Heart right ventricle (tissue), 16 donors: ENCODE data around the gene LETMD1. TPM values are rescaled to one million over a fixed set of nuclear protein-coding genes. Genes with fewer than 3 reads are reported as not detected.

Experiments used
- ATAC-seq, 8 donors: fragments of 200-7000 bp; cut with Tn5 transposase; one replicate each; pipeline ENCODE4 v1.9.1; 2020; ENCODE audit warnings: mild to moderate bottlenecking in 8 of 8, moderate library complexity in 8 of 8, moderate number of reproducible peaks in 1 of 8
- DNase-seq, 2 donors: peaks; one replicate each; pipeline ENCODE4 v3.0.0-alpha.2; 2020
- H3K27ac ChIP-seq, 10 donors: fragments of 200-600 bp; sonication (generic) in 2 of 10; one replicate each; pipeline versions ENCODE4 v1.5.0 to v1.8.0; 2020 to 2022; ENCODE audit warnings: mild to moderate bottlenecking in 3 of 10
- H3K27me3 ChIP-seq, 7 donors: fragments of 200-600 bp; one replicate each; pipeline ENCODE4 v1.8.0; 2021 to 2022; ENCODE audit warnings: mild to moderate bottlenecking in 2 of 7
- H3K36me3 ChIP-seq, 9 donors: fragments of 200-600 bp; sonication (generic) in 1 of 9; one replicate each; pipeline versions ENCODE4 v1.5.0 to v1.8.0; 2020 to 2022; ENCODE audit warnings: mild to moderate bottlenecking in 2 of 9
- H3K4me1 ChIP-seq, 9 donors: fragments of 200-600 bp; sonication (generic) in 1 of 9; one replicate each; pipeline versions ENCODE4 v1.5.0 to v1.8.0; 2020 to 2022; ENCODE audit warnings: mild to moderate bottlenecking in 4 of 9
- H3K4me3 ChIP-seq, 10 donors: fragments of 200-600 bp; sonication (generic) in 2 of 10; one replicate each; pipeline versions ENCODE4 v1.5.0 to v1.8.0; 2020 to 2022; ENCODE audit warnings: mild to moderate bottlenecking in 7 of 10, moderate library complexity in 2 of 10
- H3K9me3 ChIP-seq, 11 donors: fragments of 200-600 bp in 10 of 11; sonication (generic) in 2 of 11; one replicate each; pipeline versions ENCODE4 v1.5.0 to v1.8.0; 2013 to 2022; ENCODE audit warnings: mild to moderate bottlenecking in 2 of 11, control low read depth in 1 of 11, moderate library complexity in 1 of 11
- CTCF ChIP-seq, 9 donors: fragments of 200-600 bp; sonication (generic) in 2 of 9; IDR thresholded peaks; one replicate each; pipeline versions ENCODE4 v1.5.0 to v1.8.0; 2021 to 2022; ENCODE audit warnings: antibody characterized with exemption in 9 of 9, mild to moderate bottlenecking in 5 of 9, moderate library complexity in 1 of 9
- WGBS, 2 donors: extraction: QIAGEN DNeasy Blood & Tissue Kit; methylation state at CpG; one replicate each; pipeline ENCODE4 v1.1.7; 2013; ENCODE audit warnings: inconsistent platforms in 1 of 2; 5-methylcytosine and 5-hydroxymethylcytosine counted together
- intact Hi-C, 10 donors: fragments of 100-400 bp; cut with DNase I; formaldehyde crosslinking; loops; one replicate each; pipeline versions ENCODE4 v1.11.1 to v1.14.2; 2022
- polyA plus RNA-seq, 2 donors: library from polyadenylated mRNA; stranded (reverse); fragments of 200-250 nt; gene quantifications; one replicate each; pipeline ENCODE4 v1.2.3, GENCODE V29; 2013
- total RNA-seq, 10 donors: library from RNA; stranded (reverse); fragmentation: NEBNext Ultra II Directional in 3 of 10; extraction: Animal tissue kit (Norgen Biotek cat#: 25700) in 3 of 10; gene quantifications; one replicate each; pipeline versions ENCODE4 v1.2.1 to v1.2.4, GENCODE V29; 2021 to 2023
- donor health status: Arrhythmogenic right ventricular cardiomyopathy.
- donor health status: ischemic (EF 13 %, LVEDD 7.1; RV severe dilation, severe dysfunction).
- donor health status: healthy with polysubstance abuse.
- donor health status: DM: no; HTN: yes; CAD: no.
- donor health status: DM: no; HTN: no; CAD: no.
- donor health status: ischemic (EF 25% LVEDD 6.9; RV normal size, moderate dysfunction).
- donor health status: ischemic (EF 25% LVEDD 5.7; RV mildly dilated, moderate dysfunction).
- donor health status: healthy.
- donor health status: DM: yes; HTN: yes; CAD: no.
- donor health status: Ischemic cardiomyopathy.
- donor health status: ischemic (EF 35%, LVEDD 5.7; RV mildly dilated, moderate dysfunction).
- donor health status: nonischemic (EF 11% LVEDD 7.7; RV severe dilation, severe dysfunction).
- donor health status: DM: yes; HTN: yes; CAD: no.
- donor health status: PGD.
- donor health status: ischemic (EF 29% LVEDD 5.4; RV normal size, mild dysfunction).
- donor health status: nonischemic (EF 23%, LVEDD 6.1; RV moderate dilation, normal function).

Gene LETMD1
- total and polyA plus RNA-seq, 12 donors, result 17.3 to 27.3 (median 22.6) TPM

GRCh38 chr12:51081421-51081820 lies 33.3 kb downstream of the LETMD1 start:
- Histone ChIP-seq H3K9me3 (no peaks in the 10 kb centered on the region), H3K27ac (peak overlapping the region in 3 of 10 donors; percentile 96 to 97 (median 96)), H3K4me1 (peaks cover 0 to 47% (median 37%) of the 10 kb centered on the region in 9 donors), H3K36me3 (peaks cover 0 to 4% (median 0%) of the 10 kb centered on the region in 9 donors), H3K4me3 (peak overlapping the region in 1 of 10 donors; percentile 93), H3K27me3 (no peaks in the 10 kb centered on the region)
- DNase-seq (no peak), ATAC-seq (no peak)
- intact Hi-C loops, result loop anchor here in 3 of 10 donors (5.0 to 10.0 kb wide), 2 partner anchors 34 to 153 kb away; partner anchors contain the start of genes DAZAP2 (in 3 of the 3) and LETMD1 (in 1 of the 3)
- WGBS, 2 donors, result 80 to 95% methylated on average over 1 of the region's 1 CpG
- TF ChIP-seq CTCF (IDR thresholded peaks at IDR 0.05), result no peak

- intact Hi-C loops, result loop anchor here in 5 of 10 donors (2.0 to 10.0 kb wide), 3 partner anchors 34 to 152 kb away; partner anchors contain the start of genes DAZAP2 (in 3 of the 5) and LETMD1 (in 3 of the 5)
- Histone ChIP-seq H3K9me3 (no peaks in the 10 kb centered on the region), H3K4me3 (peak overlapping the region; percentile 70 to 98 (median 90)), H3K4me1 (peaks cover 0 to 35% (median 26%) of the 10 kb centered on the region in 9 donors), H3K36me3 (peaks cover 0 to under 1% (median 0%) of the 10 kb centered on the region in 9 donors), H3K27ac (peak overlapping the region; percentile 64 to 98 (median 96)), H3K27me3 (no peaks in the 10 kb centered on the region)
- WGBS, 2 donors, result 0 to 2% methylated on average over 18 of the region's 18 CpGs
- DNase-seq, result peak in 1 of 2 donors; percentile 16
- peak in 6 of 8 donors; percentile 2 to 11 (median 10) for ATAC-seq
- TF ChIP-seq CTCF (IDR thresholded peaks at IDR 0.05), result no peak
Measured at GRCh38 chr12:51082561-51083125, 34.5 kb downstream of the LETMD1 start.

GRCh38 chr12:51083126-51083833 lies 35.2 kb downstream of the LETMD1 start, which contains the start of gene CSRNP2:
CSRNP2 (minus strand) TSS chr12:51083596; CDS start chr12:51076561, 7,035 bp downstream.
- peak within 1 kb of the TSS; percentile 64 to 98 (median 96) for H3K27ac ChIP-seq
- no peaks in the 10 kb centered on the region for H3K9me3 ChIP-seq
- DNase-seq (peak; percentile 96), ATAC-seq (peak; percentile 99 to 100 (median 100))
- H3K36me3 ChIP-seq, result peaks cover 0 to under 1% (median 0%) of the 10 kb centered on the region in 9 donors
- H3K4me1 ChIP-seq, result peaks cover 0 to 33% (median 21%) of the 10 kb centered on the region in 9 donors
- peak in 3 of 9 donors; percentile 5 to 36 (median 18) for TF ChIP-seq CTCF (IDR thresholded peaks at IDR 0.05)
- H3K4me3 ChIP-seq, result peak within 1 kb of the TSS; percentile 70 to 98 (median 90)
- intact Hi-C loops, result loop anchor here in 5 of 10 donors (2.0 to 10.0 kb wide), 3 partner anchors 34 to 152 kb away; partner anchors contain the start of genes DAZAP2 (in 3 of the 5) and LETMD1 (in 3 of the 5)
- H3K27me3 ChIP-seq, result no peaks in the 10 kb centered on the region
- 0 to 1% methylated on average over 60 to 73 of the region's 74 CpGs for WGBS, 2 donors

- no peak for TF ChIP-seq CTCF (IDR thresholded peaks at IDR 0.05)
- intact Hi-C loops, result loop anchor here in 3 of 10 donors (10.0 kb wide), 1 partner anchor 149 kb away; the partner anchor contains the start of gene DAZAP2 (in 3 of the 3)
Measured at GRCh38 chr12:51085757-51086156, 37.6 kb downstream of the LETMD1 start.

More at GRCh38 chr12:51085757-51086156, 37.6 kb downstream of the LETMD1 start:
- H3K4me1 ChIP-seq, result peaks cover 0 to 26% (median 20%) of the 10 kb centered on the region in 9 donors
- no peak overlapping the region for H3K27ac ChIP-seq
- no peaks in the 10 kb centered on the region for H3K27me3 ChIP-seq
- no peak for ATAC-seq
- DNase-seq, result no peak
- no peaks in the 10 kb centered on the region for H3K9me3 ChIP-seq
- no peak overlapping the region for H3K4me3 ChIP-seq
- 84 to 85% methylated on average over 3 of the region's 3 CpGs for WGBS, 2 donors
- peaks cover 0 to 20% (median 0%) of the 10 kb centered on the region in 9 donors for H3K36me3 ChIP-seq
